Glomerular endothelial cell (primary cell): Measurements from ENCODE around the gene CDS2. TPM values are rescaled to one million over a fixed set of nuclear protein-coding genes. Genes with fewer than 3 reads are reported as not detected.

Source experiments
- DNase-seq: peaks from one replicate; pipeline ENCODE4 v3.0.0-alpha.2; 2011; ENCODE audit warnings: low read depth, low spot score; ENCODE audit errors: extremely low read depth
- total RNA-seq: library from RNA; depleted of rRNA; stranded (reverse); fragments of >200 nt; gene quantifications from 2 replicates; pipeline ENCODE4 v1.2.3, GENCODE V29; 2015

CDS2 gene
- total RNA-seq, 1 donor from 2014 or later, result 27.5 TPM

- DNase-seq, result no peak
These were observed 8.3 kb upstream of the CDS2 start for GRCh38 chr20:5118220-5119142.

- DNase-seq, result no peak
These were observed 7.7 kb upstream of the CDS2 start for GRCh38 chr20:5119143-5119434.

- no peak for DNase-seq
These were observed 7.2 kb upstream of the CDS2 start, which contains the start of gene PCNA for GRCh38 chr20:5119435-5120184. Gene PCNA, minus strand, starts transcription at chr20:5119958. Its CDS starts 160 bp downstream, at chr20:5119798.

GRCh38 chr20:5120185-5120476 is 6.7 kb upstream of the CDS2 start:
- no peak for DNase-seq

GRCh38 chr20:5122873-5123260 is 3.9 kb upstream of the CDS2 start:
- DNase-seq, result no peak

- no peak for DNase-seq
These were observed 523 bp downstream of the CDS2 start for GRCh38 chr20:5127204-5127858.

GRCh38 chr20:5127859-5128424 is 1.1 kb downstream of the CDS2 start:
- no peak for DNase-seq

GRCh38 chr20:5128886-5129285 is 2.1 kb downstream of the CDS2 start:
- DNase-seq, result no peak

GRCh38 chr20:5131502-5131901 is 4.7 kb downstream of the CDS2 start:
- DNase-seq, result no peak

GRCh38 chr20:5133998-5134397 is 7.2 kb downstream of the CDS2 start:
- DNase-seq, result no peak

- DNase-seq, result no peak
These were observed 8.7 kb downstream of the CDS2 start for GRCh38 chr20:5135363-5136012.

- DNase-seq, result no peak
These were observed 9.3 kb downstream of the CDS2 start for GRCh38 chr20:5136096-5136495.

- no peak for DNase-seq
These were observed 13.4 kb downstream of the CDS2 start for GRCh38 chr20:5140195-5140594.

- DNase-seq, result no peak
These were observed 14.8 kb downstream of the CDS2 start for GRCh38 chr20:5141615-5142014.

- DNase-seq, result no peak
These were observed 17.0 kb downstream of the CDS2 start for GRCh38 chr20:5143851-5144250.

GRCh38 chr20:5145365-5146098 is 18.7 kb downstream of the CDS2 start:
- no peak for DNase-seq

- DNase-seq, result no peak
These were observed 19.4 kb downstream of the CDS2 start for GRCh38 chr20:5146099-5146668.

- DNase-seq, result no peak
These were observed 20.2 kb downstream of the CDS2 start for GRCh38 chr20:5146871-5147592.

- DNase-seq, result no peak
These were observed 21.8 kb downstream of the CDS2 start for GRCh38 chr20:5148581-5148980.
